Testis (tissue), 2 donors: Measurements from ENCODE around the gene SLC35F4.

ENCODE experiments used
- POLR2A ChIP-seq: fragments of 450-650 bp; IDR thresholded peaks from one replicate; pipeline ENCODE4 v1.6.1; 2017; ENCODE audit warnings: antibody characterized with exemption, mild to moderate bottlenecking, moderate library complexity
- TF ChIP-seq, protein P1 (sequence below), 3 experiments: fragments of 450-650 bp in 2 of 3; fragments of 200-600 bp in 1 of 3; sonication (generic) in 1 of 3; IDR thresholded peaks; one replicate each; pipeline ENCODE4 v1.5.1; 2016 to 2019; ENCODE audit warnings: antibody characterized with exemption in 3 of 3, mild to moderate bottlenecking in 2 of 3, moderate library complexity in 1 of 3

DNA sequence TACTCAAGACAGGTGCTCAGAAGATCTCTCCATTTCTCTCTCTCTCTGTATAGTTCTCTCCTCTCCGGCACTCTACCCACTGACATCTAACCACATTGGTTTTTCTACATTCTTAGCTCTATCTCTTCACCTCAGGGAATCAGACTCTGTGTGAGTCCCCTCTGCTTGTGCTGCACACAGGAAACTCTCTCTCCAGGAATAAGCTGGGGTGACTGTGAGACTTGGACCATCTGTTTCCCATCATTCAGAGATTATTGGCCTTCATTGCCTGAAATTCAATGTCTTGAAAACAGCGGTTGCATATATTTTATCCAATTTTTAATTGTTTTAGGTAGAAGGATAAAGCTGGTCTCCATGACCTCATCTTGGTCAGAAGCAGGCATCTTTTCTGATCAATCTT is 105.0 kb downstream of the SLC35F4 start:
- TF ChIP-seq, protein P1, sequence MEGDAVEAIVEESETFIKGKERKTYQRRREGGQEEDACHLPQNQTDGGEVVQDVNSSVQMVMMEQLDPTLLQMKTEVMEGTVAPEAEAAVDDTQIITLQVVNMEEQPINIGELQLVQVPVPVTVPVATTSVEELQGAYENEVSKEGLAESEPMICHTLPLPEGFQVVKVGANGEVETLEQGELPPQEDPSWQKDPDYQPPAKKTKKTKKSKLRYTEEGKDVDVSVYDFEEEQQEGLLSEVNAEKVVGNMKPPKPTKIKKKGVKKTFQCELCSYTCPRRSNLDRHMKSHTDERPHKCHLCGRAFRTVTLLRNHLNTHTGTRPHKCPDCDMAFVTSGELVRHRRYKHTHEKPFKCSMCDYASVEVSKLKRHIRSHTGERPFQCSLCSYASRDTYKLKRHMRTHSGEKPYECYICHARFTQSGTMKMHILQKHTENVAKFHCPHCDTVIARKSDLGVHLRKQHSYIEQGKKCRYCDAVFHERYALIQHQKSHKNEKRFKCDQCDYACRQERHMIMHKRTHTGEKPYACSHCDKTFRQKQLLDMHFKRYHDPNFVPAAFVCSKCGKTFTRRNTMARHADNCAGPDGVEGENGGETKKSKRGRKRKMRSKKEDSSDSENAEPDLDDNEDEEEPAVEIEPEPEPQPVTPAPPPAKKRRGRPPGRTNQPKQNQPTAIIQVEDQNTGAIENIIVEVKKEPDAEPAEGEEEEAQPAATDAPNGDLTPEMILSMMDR (IDR thresholded peaks at IDR 0.05) = no peak
- TF ChIP-seq POLR2A = no peak
